GM12878 (cell line): ENCODE results near the gene DNAH2. TPM values are rescaled to one million over a fixed set of nuclear protein-coding genes. Genes with fewer than 3 reads are reported as not detected.

Experiments
- ATAC-seq: fragments of 200-7000 bp; cut with Tn5 transposase; 3 replicates; pipeline ENCODE4 v1.9.1; 2020; ENCODE audit warnings: mild to moderate bottlenecking, moderate library complexity
- BruUV-seq: library from RNA; stranded (reverse); fragments of 400-500 nt; replicated peaks from 2 replicates; lab custom pipeline; 2021; lab: Mats Ljungman, UMichigan
- CTCF ChIA-PET: fragments of 300-600 bp; sonication (Branson Sonifier 250); formaldehyde crosslinking; extraction: SDS; loops from one replicate; lab custom pipeline; 2021; ENCODE audit warnings: inconsistent platforms; lab: Yijun Ruan, JAX
- POLR2A ChIA-PET: fragments of 350-600 bp; formaldehyde crosslinking; extraction: SDS; loops from one replicate; lab custom pipeline; 2021; ENCODE audit warnings: inconsistent platforms; lab: Charles Lee
- RAD21 ChIA-PET: fragments of 300-600 bp; sonication (Branson Sonifier 250); formaldehyde crosslinking; loops from one replicate; lab custom pipeline; 2023; ENCODE audit warnings: antibody characterized with exemption; ENCODE audit not compliant: unreplicated experiment; lab: Charles Lee
- SMC1A ChIA-PET: fragments of 300-600 bp; sonication (Branson Sonifier 250); formaldehyde crosslinking; loops from one replicate; lab custom pipeline; 2023; ENCODE audit not compliant: unreplicated experiment, uncharacterized antibody; lab: Charles Lee
- DNase-seq: peaks from one replicate; pipeline ENCODE4 v3.0.0-alpha.2; 2011; ENCODE audit warnings: low read depth, low spot score
- FAIRE-seq: peaks from 3 replicates; lab custom pipeline; 2011; peaks lifted over from hg19 to GRCh38; lab: Jason Lieb, UNC
- H2AFZ ChIP-seq: 2 replicates; pipeline ENCODE4 v1.6.0; 2011; ENCODE audit warnings: low read depth, low read length, control low read depth; ENCODE audit not compliant: control insufficient read depth
- H3K27ac ChIP-seq: 2 replicates; pipeline ENCODE4 v1.5.1; 2011; ENCODE audit warnings: control low read depth; ENCODE audit not compliant: control insufficient read depth, insufficient read depth
- H3K27me3 ChIP-seq, 2 experiments: replicated peaks in 1 of 2; 2 replicates each; pipeline versions ENCODE4 v1.6.0 to v1.6.1; 2011; ENCODE audit warnings: low read length in 1 of 2; ENCODE audit not compliant: control insufficient read depth in 2 of 2, insufficient read depth in 2 of 2
- H3K36me3 ChIP-seq, 2 experiments: 2 replicates each; pipeline ENCODE4 v1.5.1; 2011; ENCODE audit warnings: low read length in 1 of 2; ENCODE audit not compliant: control insufficient read depth in 2 of 2, insufficient read depth in 2 of 2
- H3K4me1 ChIP-seq: 2 replicates; pipeline ENCODE4 v1.6.1; 2011; ENCODE audit warnings: mild to moderate bottlenecking, low read length, moderate library complexity, mixed read lengths; ENCODE audit not compliant: control insufficient read depth, insufficient read depth
- H3K4me2 ChIP-seq: 2 replicates; pipeline ENCODE4 v1.6.0; 2011; ENCODE audit warnings: control low read depth; ENCODE audit not compliant: control insufficient read depth, insufficient read depth
- H3K4me3 ChIP-seq: fragments of 200-600 bp; sonication (generic); 2 replicates; pipeline ENCODE4 v1.5.1; 2016
- H3K79me2 ChIP-seq: 2 replicates; pipeline ENCODE4 v1.6.0; 2011; ENCODE audit warnings: low read length; ENCODE audit not compliant: control insufficient read depth, insufficient read depth
- H3K9ac ChIP-seq: 2 replicates; pipeline ENCODE4 v1.8.0; 2011; ENCODE audit warnings: low read length, control low read depth, mixed read lengths; ENCODE audit not compliant: control insufficient read depth, insufficient read depth
- H3K9me3 ChIP-seq: replicated peaks from 3 replicates; pipeline ENCODE4 v1.5.1; 2011; ENCODE audit warnings: mild to moderate bottlenecking, low read length; ENCODE audit not compliant: control insufficient read depth, insufficient read depth
- H4K20me1 ChIP-seq: 2 replicates; pipeline ENCODE4 v1.6.0; 2011; ENCODE audit not compliant: control insufficient read depth, insufficient read depth
- CREM ChIP-seq: IDR thresholded peaks from 2 replicates; pipeline ENCODE4 v1.6.1; 2014; ENCODE audit warnings: antibody characterized with exemption, low read depth
- JUNB ChIP-seq: IDR thresholded peaks from 2 replicates; pipeline ENCODE4 v1.6.1; 2016; ENCODE audit warnings: antibody characterized with exemption, mild to moderate bottlenecking
- MAX ChIP-seq: IDR thresholded peaks from 2 replicates; pipeline ENCODE4 v1.6.1; 2012; ENCODE audit warnings: low read depth, low read length, improper control_type of control experiment
- SPI1 ChIP-seq: IDR thresholded peaks from 2 replicates; pipeline ENCODE4 v1.6.1; 2011; ENCODE audit warnings: low read depth, mild to moderate bottlenecking, low read length, moderate library complexity, borderline replicate concordance; ENCODE audit not compliant: insufficient read depth
- TCF12 ChIP-seq: IDR thresholded peaks from 2 replicates; pipeline ENCODE4 v1.6.1; 2011; ENCODE audit warnings: low read depth, mild to moderate bottlenecking, low read length
- USF2 ChIP-seq: IDR thresholded peaks from 2 replicates; pipeline ENCODE4 v1.6.1; 2011; ENCODE audit warnings: low read depth, low read length, improper control_type of control experiment, borderline replicate concordance
- WRNIP1 ChIP-seq: IDR thresholded peaks from 2 replicates; pipeline ENCODE4 v1.6.1; 2011; ENCODE audit warnings: low read depth, low read length, improper control_type of control experiment, borderline replicate concordance
- ZBED1 ChIP-seq: IDR thresholded peaks from 2 replicates; pipeline ENCODE4 v1.6.1; 2016; ENCODE audit warnings: borderline replicate concordance
- ZSCAN29 ChIP-seq: fragments of 450-650 bp; IDR thresholded peaks from 2 replicates; pipeline ENCODE4 v1.6.1; 2017; ENCODE audit warnings: mild to moderate bottlenecking, moderate library complexity
- WGBS: methylation state at CpG from one replicate; pipeline ENCODE4 v1.1.6; 2016; ENCODE audit warnings: low lambda C conversion rate; ENCODE audit not compliant: insufficient replicate concordance, insufficient coverage; ENCODE audit errors: missing lambda C conversion rate; 5-methylcytosine and 5-hydroxymethylcytosine counted together
- in situ Hi-C: fragments of 300-500 bp; cut with MboI; formaldehyde crosslinking; loops from 9 replicates; pipeline ENCODE4 v1.14.3; 2018; ENCODE audit warnings: mixed read lengths
- intact Hi-C: fragments of 100-400 bp; cut with micrococcal nuclease; formaldehyde crosslinking; loops from one replicate; pipeline ENCODE4 v1.14.2; 2022; ENCODE audit not compliant: unreplicated experiment
- polyA plus RNA-seq, 11 experiments: library from polyadenylated mRNA; depleted of rRNA in 4 of 11; unstranded in 6 of 11; stranded (reverse) in 5 of 11; fragments of >200 nt; fragmentation: Nextera tagmentation in 4 of 11; fragmentation: Illumina TruSeq in 1 of 11; extraction: Ambion mirVana in 4 of 11; extraction: Trizol in 1 of 11; gene quantifications; 1 replicate in 1 of 11; 2 replicates in 10 of 11; pipeline versions ENCODE4 v1.2.1 to v1.2.3, GENCODE V29; 2011 to 2016; ENCODE audit warnings: inconsistent platforms in 2 of 11, missing spikeins in 2 of 11, low read depth in 1 of 11
- total RNA-seq, 4 experiments: library from RNA; depleted of rRNA in 3 of 4; stranded (reverse); fragments of >200 nt in 3 of 4; fragmentation: Illumina TruSeq in 1 of 4; extraction: Trizol in 1 of 4; gene quantifications; 2 replicates each; pipeline versions ENCODE4 v1.2.1 to v1.2.3, GENCODE V29; 2013 to 2021

DNAH2 gene
- total and polyA plus RNA-seq, 10 of the 15 experiments (the other 5 are each of a cell fraction or from before 2014, with no cell fraction given), result not detected

- Histone ChIP-seq H3K9me3 (no peaks in the 10 kb centered on the region), H3K4me1 (no peaks in the 10 kb centered on the region), H3K27me3 (peaks cover 3 to 5% of the 10 kb centered on the region in 2 experiments; a peak in 3 of 4 replicates), H4K20me1 (no peaks in the 10 kb centered on the region), H3K4me2 (no peak overlapping the region), H3K36me3 (no peaks in the 10 kb centered on the region)
- no TSS peak for BruUV-seq
- DNase-seq (no peak), ATAC-seq (no peak)
- WGBS, result 51% methylated on average over 9 of the region's 9 CpGs
- TF ChIP-seq ZBED1, result no peak
- TF ChIP-seq USF2, result no peak
- TF ChIP-seq ZSCAN29, result no peak
- no peak for TF ChIP-seq CREM
- TF ChIP-seq TCF12, result no peak
- TF ChIP-seq WRNIP1, result no peak
- TF ChIP-seq JUNB, result no peak
- no peak for TF ChIP-seq MAX
- no peak for TF ChIP-seq SPI1
- TF ChIP-seq, all 136 proteins: peak for 0
- Histone ChIP-seq H3K9ac (no peak overlapping the region), H2AFZ (no peak overlapping the region), H3K79me2 (no peaks in the 10 kb centered on the region), H3K4me3 (no peak overlapping the region), H3K27ac (no peak overlapping the region)
- in situ Hi-C loops (no loop called here), intact Hi-C loops (no loop called here)
- no peak for FAIRE-seq
- CTCF ChIA-PET, result no interaction called here
- SMC1A ChIA-PET, result no interaction called here
- POLR2A ChIA-PET, result no interaction called here
- RAD21 ChIA-PET, result no interaction called here
Observed at GRCh38 chr17:7774055-7774521, 56.5 kb downstream of the DNAH2 start.
